GM19395 (cell line): ENCODE data around the gene CD247.
A peak's percentile ranks its signal among the peaks of the same experiment; 100 is the strongest.
"Not testable (repeated sequence)": the region's sequence is repeated elsewhere in the genome, so short reads cannot be mapped to it uniquely, and the experiment has no call there.

Experiments
- ATAC-seq: cut with Tn5 transposase; IDR thresholded peaks from one replicate; pipeline ENCODE4 v1.9.1; 2021; ENCODE audit warnings: mild to moderate bottlenecking, moderate library complexity; ENCODE audit not compliant: unreplicated experiment

CD247 gene

GRCh38 chr1:167518331-167518700 is at the start of gene CD247:
CD247 (minus strand) TSS chr1:167518529; CDS start chr1:167518465, 64 bp downstream.
- no peak for ATAC-seq

GRCh38 chr1:167567663-167568062 is 49.3 kb upstream of the CD247 start:
- no peak for ATAC-seq

GRCh38 chr1:167566766-167567165 is 48.4 kb upstream of the CD247 start:
- ATAC-seq = no peak

GRCh38 chr1:167565922-167566321 is 47.6 kb upstream of the CD247 start:
- ATAC-seq = no peak

GRCh38 chr1:167564612-167565270 is 46.4 kb upstream of the CD247 start:
- ATAC-seq = no peak

GRCh38 chr1:167563579-167564246 is 45.4 kb upstream of the CD247 start:
- ATAC-seq = no peak

- no peak for ATAC-seq
Measured at GRCh38 chr1:167562702-167563101, 44.4 kb upstream of the CD247 start.

GRCh38 chr1:167561753-167562152 is 43.4 kb upstream of the CD247 start:
- ATAC-seq = no peak

GRCh38 chr1:167555971-167556714 is 37.8 kb upstream of the CD247 start:
- ATAC-seq = no peak

- ATAC-seq = not testable (repeated sequence)
Measured at GRCh38 chr1:167555072-167555471, 36.7 kb upstream of the CD247 start.

GRCh38 chr1:167554028-167554779 is 35.9 kb upstream of the CD247 start:
- ATAC-seq = peak; percentile 37

GRCh38 chr1:167553136-167554027 is 35.1 kb upstream of the CD247 start, which contains the start of gene CREG1:
CREG1 (minus strand) TSS chr1:167553762.
- ATAC-seq = peak; percentile 96

GRCh38 chr1:167551362-167551761 is 33.0 kb upstream of the CD247 start:
- no peak for ATAC-seq

GRCh38 chr1:167548059-167548932 is 30.0 kb upstream of the CD247 start:
- ATAC-seq = no peak

- ATAC-seq = no peak
Measured at GRCh38 chr1:167546935-167547334, 28.6 kb upstream of the CD247 start.

GRCh38 chr1:167545349-167545748 is 27.0 kb upstream of the CD247 start:
- no peak for ATAC-seq

GRCh38 chr1:167544447-167545093 is 26.2 kb upstream of the CD247 start:
- ATAC-seq = no peak

- no peak for ATAC-seq
Measured at GRCh38 chr1:167543199-167543990, 25.1 kb upstream of the CD247 start.
